GM21529 (cell line): ENCODE results near the gene LRRC14B.

Source experiments
- ATAC-seq: cut with Tn5 transposase; IDR thresholded peaks from one replicate; pipeline ENCODE4 v1.9.1; 2021; ENCODE audit not compliant: unreplicated experiment

Gene LRRC14B

GRCh38 chr5:191036-191948, at the start of gene LRRC14B:
Gene LRRC14B, plus strand, starts transcription at chr5:191495. Its CDS starts 44 bp downstream, at chr5:191539.
- ATAC-seq: peak; percentile 41

GRCh38 chr5:141761-142160, 49.5 kb upstream of the LRRC14B start:
- ATAC-seq: no peak

GRCh38 chr5:142246-142810, 49.0 kb upstream of the LRRC14B start:
- ATAC-seq: no peak

- ATAC-seq: no peak
These were observed 48.3 kb upstream of the LRRC14B start for GRCh38 chr5:143041-143440.

GRCh38 chr5:144941-145340, 46.4 kb upstream of the LRRC14B start:
- no peak for ATAC-seq

GRCh38 chr5:145585-146323, 45.5 kb upstream of the LRRC14B start:
- ATAC-seq: no peak

GRCh38 chr5:147751-148150, 43.5 kb upstream of the LRRC14B start:
- ATAC-seq: no peak

GRCh38 chr5:149745-150485, 41.4 kb upstream of the LRRC14B start:
- no peak for ATAC-seq

GRCh38 chr5:150746-151145, 40.5 kb upstream of the LRRC14B start:
- ATAC-seq: no peak

- no peak for ATAC-seq
These were observed 39.2 kb upstream of the LRRC14B start for GRCh38 chr5:152077-152476.

- no peak for ATAC-seq
These were observed 38.0 kb upstream of the LRRC14B start for GRCh38 chr5:153256-153655.

GRCh38 chr5:154236-154635, 37.1 kb upstream of the LRRC14B start:
- no peak for ATAC-seq

- ATAC-seq: no peak
These were observed 36.5 kb upstream of the LRRC14B start for GRCh38 chr5:154826-155225.

GRCh38 chr5:155651-156410, 35.5 kb upstream of the LRRC14B start:
- ATAC-seq: no peak

GRCh38 chr5:156411-157072, 34.8 kb upstream of the LRRC14B start:
- ATAC-seq: no peak

GRCh38 chr5:157126-157715, 34.1 kb upstream of the LRRC14B start:
- ATAC-seq: no peak

GRCh38 chr5:157801-158200, 33.5 kb upstream of the LRRC14B start:
- ATAC-seq: no peak

GRCh38 chr5:158807-159447, 32.4 kb upstream of the LRRC14B start:
- ATAC-seq: no peak
